Retinal pigment epithelial cell (primary cell): Measurements from ENCODE around the gene PTPN1.

ENCODE experiments used
- DNase-seq: peaks from one replicate; pipeline ENCODE4 v3.0.0-alpha.2; 2010; ENCODE audit warnings: low read depth
- H3K4me3 ChIP-seq: 2 replicates; pipeline ENCODE4 v1.5.1; 2011; ENCODE audit warnings: mild to moderate bottlenecking, low read length, control low read depth, moderate library complexity
- CTCF ChIP-seq: conservative IDR thresholded peaks from 2 replicates; pipeline ENCODE4 v1.5.1; 2011; ENCODE audit warnings: low read depth, low read length, control low read depth, inconsistent platforms

The PTPN1 gene

GRCh38 chr20:50484271-50484976 lies 25.8 kb upstream of the PTPN1 start:
- no peak for DNase-seq
- no peak for TF ChIP-seq CTCF
- H3K4me3 ChIP-seq = no peak overlapping the region

GRCh38 chr20:50487397-50487796 lies 22.8 kb upstream of the PTPN1 start:
- no peak for TF ChIP-seq CTCF
- H3K4me3 ChIP-seq = no peak overlapping the region
- DNase-seq = no peak

GRCh38 chr20:50488236-50488806 lies 21.9 kb upstream of the PTPN1 start:
- TF ChIP-seq CTCF = no peak
- DNase-seq = no peak
- no peak overlapping the region for H3K4me3 ChIP-seq

- no peak overlapping the region for H3K4me3 ChIP-seq
- TF ChIP-seq CTCF = no peak
- no peak for DNase-seq
These were observed 19.0 kb upstream of the PTPN1 start for GRCh38 chr20:50491168-50491567.

GRCh38 chr20:50491926-50492634 lies 18.1 kb upstream of the PTPN1 start:
- DNase-seq = no peak
- no peak for TF ChIP-seq CTCF

GRCh38 chr20:50493881-50494253 lies 16.3 kb upstream of the PTPN1 start:
- no peak overlapping the region for H3K4me3 ChIP-seq
- no peak for DNase-seq
- no peak for TF ChIP-seq CTCF

More at GRCh38 chr20:50491926-50492634, 18.1 kb upstream of the PTPN1 start:
- no peak overlapping the region for H3K4me3 ChIP-seq

GRCh38 chr20:50494428-50494827 lies 15.8 kb upstream of the PTPN1 start:
- TF ChIP-seq CTCF = no peak
- no peak for DNase-seq
- no peak overlapping the region for H3K4me3 ChIP-seq
